GM19025 (cell line): ENCODE results near the gene STPG4.

Source experiments
- ATAC-seq: cut with Tn5 transposase; IDR thresholded peaks from one replicate; pipeline ENCODE4 v1.9.1; 2021; ENCODE audit warnings: mild to moderate bottlenecking, low read depth, moderate library complexity; ENCODE audit not compliant: unreplicated experiment

Gene STPG4

DNA sequence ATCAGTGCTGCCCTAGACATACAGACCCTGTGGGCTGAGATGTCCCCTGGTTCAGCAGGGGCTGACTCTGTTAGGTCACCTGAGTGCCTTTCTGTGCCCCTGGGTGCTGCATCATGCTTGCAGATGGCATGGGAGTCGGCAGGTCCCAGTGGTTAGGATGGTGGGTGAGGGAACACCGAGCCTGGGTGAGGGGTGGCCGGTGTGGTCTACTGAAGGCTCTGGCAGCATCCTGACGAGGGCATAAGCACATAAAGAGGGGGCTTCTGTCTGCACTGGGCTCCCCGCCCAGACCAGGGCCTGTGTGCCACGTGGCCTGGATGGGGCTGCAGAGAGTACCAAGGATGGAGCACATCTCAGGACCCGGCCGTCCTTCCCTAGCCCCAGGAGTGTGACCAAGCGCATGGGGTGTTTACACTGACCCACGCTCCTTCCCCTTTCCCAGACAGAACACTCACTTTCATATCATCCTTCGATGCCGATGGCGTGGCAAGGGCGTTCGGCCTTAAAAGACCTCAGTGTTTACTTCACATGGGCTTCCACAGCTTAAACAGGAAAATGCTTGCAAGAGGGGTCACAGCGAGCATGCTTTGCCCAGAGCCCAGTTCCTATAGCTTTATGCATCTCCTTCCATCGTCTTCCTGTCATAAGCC, 115.1 kb downstream of the STPG4 start:
- no peak for ATAC-seq

DNA sequence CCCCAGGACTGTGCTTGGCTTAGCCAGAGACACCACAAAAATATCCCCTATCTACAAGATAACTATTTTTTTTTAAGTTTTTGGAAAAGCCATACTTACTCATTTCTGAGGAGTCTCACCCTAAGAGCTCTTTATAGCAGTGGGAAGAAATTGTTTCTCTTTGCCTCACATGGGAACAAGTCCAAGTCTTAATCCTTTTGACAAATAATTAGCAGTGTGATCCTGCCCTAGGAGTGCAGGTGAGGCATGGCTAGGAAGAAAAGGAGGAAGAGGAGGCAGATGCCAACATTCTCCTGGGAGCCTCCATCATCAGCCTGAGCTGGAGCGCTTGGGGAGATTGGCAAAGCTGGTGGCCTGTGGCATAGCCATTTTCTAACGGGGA, 115.6 kb downstream of the STPG4 start:
- ATAC-seq: no peak

DNA sequence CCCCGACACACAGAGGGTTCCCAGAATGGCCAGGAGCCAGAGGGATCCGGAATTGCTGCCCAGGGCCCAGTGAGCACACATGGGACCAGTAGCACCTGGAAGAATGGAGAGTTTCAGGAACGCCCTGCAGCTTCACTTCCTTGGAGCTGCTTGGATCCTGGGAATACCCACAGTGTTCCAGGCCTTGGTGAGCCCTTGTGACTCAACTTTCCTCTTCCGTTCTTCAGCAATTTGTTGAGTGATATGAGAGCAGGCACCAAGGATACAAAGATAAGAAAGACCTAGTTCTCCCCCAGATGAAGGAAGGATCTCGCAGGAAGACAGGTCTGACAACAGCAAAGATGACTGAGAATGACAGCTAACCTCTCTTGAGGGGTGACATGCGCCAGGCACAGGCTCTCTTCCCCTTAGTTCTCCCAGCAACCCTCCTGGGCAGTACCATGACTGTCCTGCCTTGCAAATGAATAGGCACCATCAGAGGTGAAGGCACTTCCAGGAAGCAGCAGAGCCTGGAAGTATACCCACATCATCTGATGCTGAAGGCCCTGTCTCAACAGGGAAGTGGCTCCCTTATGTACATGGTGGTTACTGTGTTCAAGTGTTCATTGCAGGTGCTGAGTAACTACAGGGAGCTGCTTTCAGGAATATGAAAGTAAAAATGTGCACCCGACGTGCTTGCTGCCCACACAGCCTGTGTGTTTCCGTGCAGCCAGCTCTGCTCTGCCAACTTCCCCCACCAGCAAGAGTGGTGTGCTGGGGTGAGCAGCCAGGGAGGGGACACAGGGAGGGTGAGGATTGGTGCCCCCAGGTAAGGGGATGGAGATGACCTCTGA, 116.2 kb downstream of the STPG4 start:
- ATAC-seq: peak; percentile 52

DNA sequence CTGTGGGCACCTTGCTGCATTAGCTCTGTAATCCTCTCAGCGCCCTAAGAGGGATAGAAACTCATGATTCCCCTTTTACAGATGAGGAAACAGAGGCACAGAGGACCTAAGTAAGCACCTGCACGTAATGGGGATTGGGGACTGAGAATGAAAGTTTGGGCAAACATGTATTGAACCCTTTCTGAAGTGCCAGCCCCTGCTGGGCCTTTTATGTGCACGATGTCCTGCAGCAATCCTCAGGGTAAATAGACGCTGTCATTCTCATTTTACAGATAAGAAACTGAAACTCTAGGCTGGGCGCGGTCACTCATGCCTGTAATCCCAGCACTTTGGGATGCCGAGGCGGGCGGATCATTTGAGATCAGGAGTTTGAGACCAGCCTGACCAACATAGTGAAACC, 117.4 kb downstream of the STPG4 start:
- ATAC-seq: no peak
